GM12891 (cell line): Measurements from ENCODE around the gene GPR162.

Experiments used
- DNase-seq: peaks from one replicate; pipeline ENCODE4 v3.0.0; 2011; ENCODE audit warnings: low spot score; ENCODE audit not compliant: insufficient read length
- FAIRE-seq: peaks from 2 replicates; lab custom pipeline; 2011; peaks lifted over from hg19 to GRCh38; lab: Jason Lieb, UNC
- PAX5 ChIP-seq: IDR thresholded peaks from 2 replicates; pipeline ENCODE4 v1.6.1; 2011; ENCODE audit warnings: low read length, moderate library complexity, mild to moderate bottlenecking; ENCODE audit not compliant: insufficient read depth, severe bottlenecking
- POLR2A ChIP-seq: IDR thresholded peaks from 2 replicates; pipeline ENCODE4 v1.6.1; 2011; ENCODE audit warnings: low read depth, low read length, control low read depth
- POLR2AphosphoS5 ChIP-seq: IDR thresholded peaks from 2 replicates; pipeline ENCODE4 v1.6.1; 2011; ENCODE audit warnings: low read depth, low read length, control low read depth
- POU2F2 ChIP-seq: IDR thresholded peaks from 2 replicates; pipeline ENCODE4 v1.6.1; 2011; ENCODE audit warnings: low read depth, mild to moderate bottlenecking, control low read depth, low read length, moderate library complexity
- SPI1 ChIP-seq: IDR thresholded peaks from 2 replicates; pipeline ENCODE4 v1.6.1; 2011; ENCODE audit warnings: low read depth, low read length, control low read depth
- TAF1 ChIP-seq: IDR thresholded peaks from 2 replicates; pipeline ENCODE4 v1.6.1; 2011; ENCODE audit warnings: low read depth, low read length, control low read depth

The GPR162 gene

DNA sequence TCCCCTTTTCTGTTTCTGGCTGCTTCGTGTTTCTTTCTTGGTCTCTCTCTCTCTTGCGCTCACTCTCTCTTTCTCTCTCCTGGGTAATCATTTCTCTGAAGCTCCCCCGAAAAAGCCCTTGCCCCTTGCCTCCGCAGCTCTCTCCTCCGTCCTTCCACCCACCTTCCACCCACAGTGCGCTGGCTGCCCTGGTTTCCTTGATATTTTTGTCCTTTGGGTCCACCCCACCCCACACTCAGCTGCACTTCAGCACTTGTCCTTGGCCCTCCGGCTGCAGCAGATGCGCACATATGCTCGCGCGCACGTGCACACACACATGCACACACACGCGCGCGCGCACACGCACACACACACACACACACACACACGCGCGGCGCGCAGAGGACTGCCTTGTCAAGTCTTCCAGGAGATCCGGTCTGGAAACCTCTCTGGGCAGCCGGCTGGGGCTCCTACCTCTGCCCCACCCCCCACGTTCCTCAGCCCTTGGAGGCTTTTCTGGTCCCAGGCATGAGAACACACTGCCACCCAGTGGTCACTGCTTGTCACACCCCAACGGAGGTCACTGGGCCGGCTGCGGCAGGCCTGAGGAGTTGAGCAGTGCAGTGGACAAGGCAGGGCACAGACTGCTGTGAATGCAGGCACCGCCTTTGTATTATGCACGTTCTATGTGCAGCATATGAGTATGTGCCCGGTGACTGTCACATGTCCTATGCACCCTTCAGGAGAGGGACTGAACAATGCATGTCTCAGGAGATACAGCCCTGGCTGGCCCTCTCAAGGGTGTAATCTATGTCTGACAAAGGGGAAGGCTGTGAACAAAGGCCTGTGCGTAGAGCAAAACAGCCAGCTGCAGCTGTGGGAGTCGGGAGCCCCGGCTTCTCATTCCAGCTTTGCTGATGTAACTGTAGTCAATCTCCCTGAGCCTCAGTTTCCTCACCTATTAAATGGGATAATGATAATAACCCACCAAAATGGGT, 42.8 kb upstream of the GPR162 start:
- TF ChIP-seq POLR2AphosphoS5, result no peak
- TF ChIP-seq SPI1, result no peak
- no peak for TF ChIP-seq POU2F2
- TF ChIP-seq TAF1, result no peak
- TF ChIP-seq PAX5, result no peak
- no peak for TF ChIP-seq POLR2A
- DNase-seq, result no peak
- peak; percentile 100 for FAIRE-seq

GRCh38 chr12:6779708-6780432, 41.8 kb upstream of the GPR162 start:
- DNase-seq, result no peak
- TF ChIP-seq POLR2A (no peak), PAX5 (no peak), SPI1 (no peak), TAF1 (no peak), POU2F2 (no peak), POLR2AphosphoS5 (no peak)
- no peak for FAIRE-seq

DNA sequence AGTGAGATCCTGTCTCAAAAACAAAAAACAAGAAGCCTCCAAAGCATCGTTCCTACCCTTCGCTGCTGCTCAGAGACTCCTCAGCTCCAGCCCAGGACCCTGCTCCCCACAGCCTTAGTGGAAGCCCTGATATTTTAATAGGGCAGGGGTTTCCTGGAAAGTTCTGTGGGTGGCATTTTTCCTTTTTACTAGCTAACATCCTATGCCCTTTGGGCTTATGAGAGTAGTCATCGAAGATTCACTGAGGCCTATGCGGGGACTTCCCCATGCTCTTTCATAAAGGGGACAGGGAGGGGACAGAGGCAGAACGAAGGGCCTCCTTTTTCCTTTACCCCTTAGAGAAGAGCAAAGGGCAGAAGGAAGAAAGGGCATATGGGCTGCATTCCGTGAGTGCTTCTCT, 41.0 kb upstream of the GPR162 start:
- no peak for DNase-seq
- peak; percentile 28 for FAIRE-seq
- TF ChIP-seq PAX5 (no peak), POLR2A (no peak), TAF1 (no peak), POLR2AphosphoS5 (no peak), SPI1 (no peak)

DNA sequence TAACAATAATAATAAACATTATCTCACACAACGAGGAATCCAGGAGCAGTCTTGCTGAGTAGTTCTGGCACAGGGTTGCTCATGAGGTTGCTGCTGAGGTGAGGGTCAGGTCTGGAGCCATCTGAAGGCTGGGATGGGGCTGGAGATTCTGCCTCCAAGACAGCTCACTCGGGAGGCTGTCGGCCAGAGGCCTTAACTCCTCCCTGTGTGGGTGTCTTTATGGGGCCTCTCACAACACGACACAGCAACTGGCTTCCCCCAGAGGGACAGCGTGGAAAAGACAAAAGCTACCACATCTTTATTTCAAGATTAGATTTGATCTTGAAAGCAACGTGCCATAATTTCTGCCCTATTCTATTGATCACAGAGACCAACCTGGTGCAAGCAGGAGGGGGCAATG, 39.5 kb upstream of the GPR162 start:
- no peak for TF ChIP-seq POU2F2
- no peak for TF ChIP-seq POLR2AphosphoS5
- TF ChIP-seq PAX5, result no peak
- no peak for TF ChIP-seq SPI1
- TF ChIP-seq POLR2A, result no peak
- no peak for TF ChIP-seq TAF1
- DNase-seq (no peak), FAIRE-seq (no peak)

GRCh38 chr12:6782850-6783566, 38.6 kb upstream of the GPR162 start:
- FAIRE-seq (no peak), DNase-seq (no peak)
- TF ChIP-seq POLR2A, result no peak
- no peak for TF ChIP-seq TAF1
- TF ChIP-seq POU2F2, result no peak
- no peak for TF ChIP-seq PAX5
- no peak for TF ChIP-seq POLR2AphosphoS5
- TF ChIP-seq SPI1, result no peak

GRCh38 chr12:6783828-6784227, 37.8 kb upstream of the GPR162 start:
- DNase-seq, result no peak
- no peak for FAIRE-seq
- TF ChIP-seq POU2F2 (no peak), POLR2A (no peak), POLR2AphosphoS5 (no peak), TAF1 (no peak), PAX5 (no peak), SPI1 (no peak)

GRCh38 chr12:6784296-6784695, 37.3 kb upstream of the GPR162 start:
- TF ChIP-seq TAF1 (no peak), POLR2AphosphoS5 (no peak), POLR2A (no peak), PAX5 (no peak)
- no peak for DNase-seq
- FAIRE-seq, result peak; percentile 55

GRCh38 chr12:6784761-6785160, 36.9 kb upstream of the GPR162 start:
- DNase-seq, result no peak
- TF ChIP-seq TAF1 (no peak), POLR2AphosphoS5 (no peak), SPI1 (no peak), PAX5 (no peak), POLR2A (no peak), POU2F2 (no peak)
- FAIRE-seq, result no peak
